HUES64 (cell line): ENCODE measurements around the gene BTBD9.

ENCODE experiments used
- H3K27ac ChIP-seq: 2 replicates; pipeline ENCODE4 v1.7.0; 2013; ENCODE audit warnings: low read depth, low read length, inconsistent platforms
- H3K27me3 ChIP-seq: 2 replicates; pipeline ENCODE4 v1.6.1; 2013; ENCODE audit warnings: mild to moderate bottlenecking, low read length; ENCODE audit not compliant: insufficient read depth
- H3K36me3 ChIP-seq: 2 replicates; pipeline ENCODE4 v1.6.1; 2013; ENCODE audit warnings: mild to moderate bottlenecking, low read length; ENCODE audit not compliant: insufficient read depth
- H3K4me1 ChIP-seq: 2 replicates; pipeline ENCODE4 v1.6.1; 2013; ENCODE audit warnings: mild to moderate bottlenecking, low read length, moderate library complexity; ENCODE audit not compliant: insufficient read depth
- H3K4me3 ChIP-seq: 2 replicates; pipeline ENCODE4 v1.5.1; 2013; ENCODE audit warnings: mild to moderate bottlenecking, low read length, moderate library complexity
- H3K9ac ChIP-seq: 2 replicates; pipeline ENCODE4 v1.6.1; 2013; ENCODE audit warnings: mild to moderate bottlenecking, low read depth, low read length
- H3K9me3 ChIP-seq: 2 replicates; pipeline ENCODE4 v1.6.1; 2013; ENCODE audit warnings: low read depth, low read length; ENCODE audit not compliant: insufficient read depth
- WGBS: fragments of 150-250, 120-280 bp; methylation state at CpG from one replicate; pipeline ENCODE4 v1.1.7; 2013; ENCODE audit warnings: missing lambda C conversion rate; 5-methylcytosine and 5-hydroxymethylcytosine counted together

BTBD9 gene

GRCh38 chr6:38173909-38174308 is 465.8 kb downstream of the BTBD9 start:
- Histone ChIP-seq H3K27ac (no peak overlapping the region), H3K9ac (no peak overlapping the region), H3K4me3 (no peak overlapping the region), H3K36me3 (no peaks in the 10 kb centered on the region), H3K9me3 (no peaks in the 10 kb centered on the region), H3K4me1 (peaks cover 27% of the 10 kb centered on the region), H3K27me3 (no peaks in the 10 kb centered on the region)
- 95% methylated on average over 11 of the region's 11 CpGs for WGBS

- Histone ChIP-seq H3K27ac (no peak overlapping the region), H3K36me3 (no peaks in the 10 kb centered on the region), H3K9ac (no peak overlapping the region; the same call in 1 of the 2 replicates), H3K27me3 (no peaks in the 10 kb centered on the region), H3K4me1 (peaks cover 27% of the 10 kb centered on the region), H3K9me3 (no peaks in the 10 kb centered on the region), H3K4me3 (no peak overlapping the region)
- 81% methylated on average over 15 of the region's 15 CpGs for WGBS
These were observed 466.9 kb downstream of the BTBD9 start for GRCh38 chr6:38172739-38173410.

GRCh38 chr6:38171997-38172738 is 467.6 kb downstream of the BTBD9 start:
- H3K4me1 ChIP-seq = peaks cover 24% of the 10 kb centered on the region
- 87% methylated on average over 13 of the region's 13 CpGs for WGBS

GRCh38 chr6:38170666-38171355 is 468.9 kb downstream of the BTBD9 start:
- H3K27me3 ChIP-seq = no peaks in the 10 kb centered on the region
- H3K9ac ChIP-seq = no peak overlapping the region
- H3K27ac ChIP-seq = no peak overlapping the region
- 92% methylated on average over 11 of the region's 14 CpGs for WGBS
- H3K4me3 ChIP-seq = no peak overlapping the region
- H3K4me1 ChIP-seq = peaks cover 16% of the 10 kb centered on the region
- H3K9me3 ChIP-seq = no peaks in the 10 kb centered on the region
- H3K36me3 ChIP-seq = no peaks in the 10 kb centered on the region

More at GRCh38 chr6:38171997-38172738, 467.6 kb downstream of the BTBD9 start:
- no peaks in the 10 kb centered on the region for H3K36me3 ChIP-seq
- H3K9ac ChIP-seq = no peak overlapping the region
- H3K27ac ChIP-seq = no peak overlapping the region
- H3K4me3 ChIP-seq = no peak overlapping the region
- no peaks in the 10 kb centered on the region for H3K27me3 ChIP-seq
- H3K9me3 ChIP-seq = no peaks in the 10 kb centered on the region

GRCh38 chr6:38169977-38170526 is 469.7 kb downstream of the BTBD9 start:
- Histone ChIP-seq H3K4me3 (no peak overlapping the region), H3K9ac (no peak overlapping the region), H3K27me3 (no peaks in the 10 kb centered on the region), H3K4me1 (peaks cover 16% of the 10 kb centered on the region), H3K27ac (no peak overlapping the region), H3K36me3 (no peaks in the 10 kb centered on the region), H3K9me3 (no peaks in the 10 kb centered on the region)
- WGBS = 66% methylated on average over 19 of the region's 19 CpGs

- peaks cover 16% of the 10 kb centered on the region for H3K4me1 ChIP-seq
These were observed 470.3 kb downstream of the BTBD9 start for GRCh38 chr6:38169221-38169976.

GRCh38 chr6:38168699-38169098 is 471.0 kb downstream of the BTBD9 start:
- WGBS = 92% methylated on average over 8 of the region's 8 CpGs

More at GRCh38 chr6:38169221-38169976, 470.3 kb downstream of the BTBD9 start:
- no peaks in the 10 kb centered on the region for H3K27me3 ChIP-seq
- no peaks in the 10 kb centered on the region for H3K9me3 ChIP-seq
- no peak overlapping the region for H3K27ac ChIP-seq
- no peak overlapping the region for H3K4me3 ChIP-seq
- no peak overlapping the region for H3K9ac ChIP-seq
- 84% methylated on average over 17 of the region's 20 CpGs for WGBS
- H3K36me3 ChIP-seq = no peaks in the 10 kb centered on the region

GRCh38 chr6:38168126-38168525 is 471.6 kb downstream of the BTBD9 start:
- Histone ChIP-seq H3K4me1 (peaks cover 16% of the 10 kb centered on the region), H3K27me3 (no peaks in the 10 kb centered on the region), H3K4me3 (no peak overlapping the region), H3K27ac (no peak overlapping the region), H3K9ac (no peak overlapping the region), H3K36me3 (no peaks in the 10 kb centered on the region), H3K9me3 (no peaks in the 10 kb centered on the region)
- 92% methylated on average over 13 of the region's 13 CpGs for WGBS

More at GRCh38 chr6:38168699-38169098, 471.0 kb downstream of the BTBD9 start:
- Histone ChIP-seq H3K9ac (no peak overlapping the region), H3K4me3 (no peak overlapping the region), H3K9me3 (no peaks in the 10 kb centered on the region), H3K27me3 (no peaks in the 10 kb centered on the region), H3K4me1 (peaks cover 16% of the 10 kb centered on the region), H3K36me3 (no peaks in the 10 kb centered on the region), H3K27ac (no peak overlapping the region)

GRCh38 chr6:38167598-38167997 is 472.1 kb downstream of the BTBD9 start:
- Histone ChIP-seq H3K9ac (no peak overlapping the region), H3K4me1 (peaks cover 16% of the 10 kb centered on the region), H3K9me3 (no peaks in the 10 kb centered on the region), H3K4me3 (no peak overlapping the region), H3K27ac (no peak overlapping the region), H3K27me3 (no peaks in the 10 kb centered on the region), H3K36me3 (no peaks in the 10 kb centered on the region)
- WGBS = 88% methylated on average over 11 of the region's 11 CpGs

GRCh38 chr6:38166411-38167240 is 473.1 kb downstream of the BTBD9 start:
- WGBS = 79% methylated on average over 29 of the region's 32 CpGs
- Histone ChIP-seq H3K36me3 (no peaks in the 10 kb centered on the region), H3K4me3 (no peak overlapping the region), H3K27ac (no peak overlapping the region), H3K9ac (no peak overlapping the region), H3K27me3 (no peaks in the 10 kb centered on the region), H3K9me3 (no peaks in the 10 kb centered on the region), H3K4me1 (peaks cover 16% of the 10 kb centered on the region)
